ENCODE measurements around the gene SCAMP4.
"Not testable (repeated sequence)": the region's sequence is repeated elsewhere in the genome, so short reads cannot be mapped to it uniquely, and the experiment has no call there.

The SCAMP4 gene

DNA sequence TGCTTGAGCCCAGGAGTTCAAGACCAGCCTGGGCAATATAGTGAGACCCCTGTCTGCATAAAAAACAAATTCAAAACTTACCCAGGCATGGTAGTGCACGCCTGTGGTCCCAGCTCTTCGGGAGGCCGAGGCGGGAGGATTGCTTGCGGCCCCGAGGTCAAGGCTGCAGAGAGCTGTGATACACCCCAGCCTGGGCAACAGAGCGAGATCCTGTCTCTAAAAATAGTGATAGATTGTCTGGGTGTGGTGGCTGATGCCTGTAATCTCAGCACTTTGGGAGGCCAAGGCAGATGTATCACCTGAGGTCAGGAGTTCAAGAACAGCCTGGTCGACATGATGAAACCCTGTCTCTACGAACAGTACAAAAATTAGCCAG lies 37.9 kb upstream of the SCAMP4 start:
- DNase-seq = no peak

DNA sequence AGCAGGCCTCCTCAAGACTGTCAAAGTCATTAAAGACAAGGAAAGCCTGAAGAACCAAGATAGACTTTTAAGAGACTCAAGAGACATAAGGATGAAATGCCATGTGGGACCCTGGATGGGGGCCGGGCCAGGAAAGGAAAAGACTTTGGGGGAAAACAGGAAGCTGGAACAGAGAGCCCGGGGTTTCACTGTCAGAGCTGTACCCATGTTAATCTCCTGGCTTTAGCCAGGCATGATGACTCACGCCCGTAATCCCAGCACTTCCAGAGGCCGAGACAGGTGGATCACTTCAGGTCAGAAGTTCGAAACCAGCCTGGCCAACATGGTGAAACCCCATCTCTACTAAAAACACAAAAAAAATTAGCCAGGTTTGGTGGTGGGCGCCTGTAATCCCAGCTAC lies 36.2 kb upstream of the SCAMP4 start:
- DNase-seq = no peak

GRCh38 chr19:1871140-1871597 lies 34.0 kb upstream of the SCAMP4 start:
- DNase-seq = no peak

DNA sequence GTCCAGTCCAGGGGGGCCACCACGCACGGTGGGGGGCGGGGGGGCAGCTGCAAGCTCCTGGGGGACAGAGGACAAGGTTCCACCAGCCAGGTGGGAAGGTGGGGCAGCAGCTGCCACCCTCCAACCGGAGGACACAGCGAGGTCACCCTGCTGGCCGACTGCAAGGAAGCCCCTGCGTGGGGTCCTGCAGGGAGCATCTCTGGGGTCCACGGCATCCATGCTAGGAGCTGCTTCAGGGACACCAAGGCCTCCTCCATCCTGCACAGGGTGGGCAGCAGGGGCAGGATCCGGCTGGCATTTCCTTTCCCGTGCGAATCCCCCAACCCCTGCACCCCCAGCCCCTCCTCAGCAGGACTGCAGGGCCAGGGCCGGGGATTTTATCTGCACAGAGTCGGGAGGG lies 33.6 kb upstream of the SCAMP4 start:
- no peak for DNase-seq

- no peak for DNase-seq
These were observed 32.2 kb upstream of the SCAMP4 start for GRCh38 chr19:1872807-1873523.

- peak; percentile 64 for DNase-seq
These were observed 31.4 kb upstream of the SCAMP4 start for GRCh38 chr19:1873524-1874473.

- DNase-seq = no peak
These were observed 30.5 kb upstream of the SCAMP4 start for GRCh38 chr19:1874554-1875185.

GRCh38 chr19:1875265-1875645 lies 29.9 kb upstream of the SCAMP4 start:
- DNase-seq = not testable (repeated sequence)

- peak; percentile 88 for DNase-seq
These were observed 29.3 kb upstream of the SCAMP4 start for GRCh38 chr19:1875646-1876495.

DNA sequence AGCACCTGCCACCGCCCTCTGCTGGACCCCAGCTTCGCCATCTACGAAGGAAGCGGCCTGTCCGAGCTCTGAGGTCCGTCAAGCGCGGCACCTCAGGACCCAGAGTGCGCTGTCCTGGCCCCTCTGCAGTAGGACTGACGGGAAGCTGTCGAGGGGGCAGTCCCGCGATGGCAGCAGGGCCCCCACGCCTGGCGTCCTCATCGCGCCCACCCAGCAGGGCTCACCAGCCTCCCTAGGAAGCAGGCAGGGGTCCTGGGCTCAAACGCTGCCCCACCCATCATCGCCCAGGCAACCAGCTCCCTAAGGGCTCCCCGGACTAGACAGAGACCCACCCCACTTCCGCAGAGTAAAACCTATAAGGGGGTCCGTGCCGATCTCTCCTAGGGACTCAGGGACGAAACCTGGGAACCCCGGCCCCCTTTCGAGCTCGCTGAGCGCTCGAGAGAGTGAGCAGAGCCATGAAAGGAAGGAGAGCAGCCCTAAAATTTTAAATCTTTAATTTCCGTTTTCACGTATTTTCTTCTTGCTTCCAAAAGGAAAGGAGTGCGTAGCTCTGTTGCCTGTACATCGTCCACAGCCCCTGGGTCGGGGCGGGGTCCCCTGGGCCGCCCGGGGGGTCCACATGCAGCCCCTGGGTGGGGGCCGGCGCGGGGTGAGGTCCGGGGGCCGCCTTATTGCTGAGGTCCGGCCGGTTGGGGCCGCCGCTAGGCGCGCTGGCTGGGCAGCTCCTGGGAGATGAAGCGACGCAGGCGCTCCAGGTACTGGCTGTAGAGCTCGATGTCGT lies 28.5 kb upstream of the SCAMP4 start:
- not testable (repeated sequence) for DNase-seq

DNA sequence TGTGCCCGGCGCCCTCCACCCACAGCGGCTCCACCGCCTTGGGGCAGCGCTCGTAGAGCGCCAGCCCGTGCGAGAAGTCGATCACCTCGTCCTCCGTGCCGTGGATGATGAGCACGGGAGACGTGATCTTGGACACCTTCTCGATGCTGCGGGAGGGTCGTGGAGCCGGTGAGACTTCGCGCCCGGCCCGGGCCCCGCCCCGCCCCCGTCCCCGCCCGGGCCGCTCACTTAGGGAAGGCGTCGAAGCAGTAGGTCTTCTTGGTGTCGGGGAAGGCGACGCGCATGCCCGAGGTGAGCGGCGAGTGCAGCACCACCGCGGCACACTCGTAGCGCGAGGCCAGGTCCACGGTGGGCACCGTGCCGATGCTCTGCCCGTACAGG lies 27.9 kb upstream of the SCAMP4 start:
- DNase-seq = not testable (repeated sequence)

- DNase-seq = not testable (repeated sequence)
These were observed 26.6 kb upstream of the SCAMP4 start for GRCh38 chr19:1878583-1878982.

- not testable (repeated sequence) for DNase-seq
These were observed 25.2 kb upstream of the SCAMP4 start for GRCh38 chr19:1879982-1880381.

DNA sequence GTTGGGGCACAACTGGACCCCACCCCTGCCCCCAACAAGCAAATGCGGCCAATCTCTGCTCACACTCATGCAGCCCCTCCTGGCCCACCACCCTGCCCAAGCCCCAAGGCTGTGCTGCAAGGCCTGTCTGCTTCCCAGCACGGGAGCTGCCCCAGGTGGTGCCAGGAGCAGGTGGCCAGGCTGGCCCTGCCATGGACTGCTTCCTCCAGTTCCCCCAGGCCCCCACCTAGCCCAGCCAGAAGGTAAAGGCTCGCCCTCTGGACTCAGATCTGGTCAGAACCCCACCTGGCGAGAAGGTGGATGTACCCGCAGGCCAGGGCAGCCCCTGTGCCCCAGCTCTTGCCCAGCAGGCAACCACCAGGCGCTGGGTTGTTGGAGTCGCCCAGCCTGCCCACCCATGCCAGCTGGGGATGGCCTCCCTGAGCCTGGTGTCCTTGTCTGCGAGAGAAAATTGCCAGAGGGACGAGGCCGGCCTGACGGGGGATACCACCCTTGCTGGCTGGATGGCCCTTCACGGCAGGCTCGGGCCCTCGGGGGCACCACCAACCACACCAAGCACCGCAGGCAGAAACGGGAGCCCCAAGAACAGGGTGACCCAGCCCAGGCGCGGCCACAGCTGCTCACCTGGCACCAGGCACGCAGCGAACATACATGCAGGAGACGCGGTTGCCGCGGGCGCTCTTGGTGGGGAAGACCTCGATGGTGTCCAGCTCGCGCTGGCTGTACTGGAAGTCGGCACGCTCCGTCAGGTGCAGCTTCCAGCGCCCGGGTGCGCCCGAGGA lies 24.4 kb upstream of the SCAMP4 start:
- DNase-seq = no peak

- DNase-seq = not testable (repeated sequence)
These were observed 23.7 kb upstream of the SCAMP4 start for GRCh38 chr19:1881393-1882088.

GRCh38 chr19:1882089-1882785 lies 23.0 kb upstream of the SCAMP4 start:
- no peak for DNase-seq

GRCh38 chr19:1882786-1883692 lies 22.2 kb upstream of the SCAMP4 start:
- DNase-seq = no peak

DNA sequence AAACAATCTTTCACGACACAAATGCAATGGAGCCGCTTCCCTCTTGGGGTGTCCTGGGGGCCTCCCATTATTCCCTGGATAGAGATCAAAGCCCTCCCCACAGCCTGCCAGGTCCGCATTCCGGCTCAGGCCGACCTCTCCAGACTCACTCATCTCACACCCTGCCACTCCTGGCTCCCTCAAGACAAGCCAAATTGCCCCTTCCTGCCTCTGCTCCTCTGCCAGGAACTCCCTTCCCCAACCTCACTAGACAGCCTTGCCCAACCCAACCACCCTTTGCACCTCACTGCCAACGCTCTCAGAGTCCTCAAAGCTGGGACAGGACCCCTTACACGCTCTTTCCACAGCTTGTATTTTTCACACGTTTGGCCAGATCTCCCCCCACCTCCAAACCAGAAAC lies 21.4 kb upstream of the SCAMP4 start:
- no peak for DNase-seq
